ENCODE data around the gene MAGT1. TPM values are rescaled to one million over a fixed set of nuclear protein-coding genes. Genes with fewer than 3 reads are reported as not detected.
"Not testable (repeated sequence)": the region's sequence is repeated elsewhere in the genome, so short reads cannot be mapped to it uniquely, and the experiment has no call there.

MAGT1 gene
- polyA plus RNA-seq, 3 donors from 2014 or later, result 29.7 to 65.1 (median 51.4) TPM

DNA sequence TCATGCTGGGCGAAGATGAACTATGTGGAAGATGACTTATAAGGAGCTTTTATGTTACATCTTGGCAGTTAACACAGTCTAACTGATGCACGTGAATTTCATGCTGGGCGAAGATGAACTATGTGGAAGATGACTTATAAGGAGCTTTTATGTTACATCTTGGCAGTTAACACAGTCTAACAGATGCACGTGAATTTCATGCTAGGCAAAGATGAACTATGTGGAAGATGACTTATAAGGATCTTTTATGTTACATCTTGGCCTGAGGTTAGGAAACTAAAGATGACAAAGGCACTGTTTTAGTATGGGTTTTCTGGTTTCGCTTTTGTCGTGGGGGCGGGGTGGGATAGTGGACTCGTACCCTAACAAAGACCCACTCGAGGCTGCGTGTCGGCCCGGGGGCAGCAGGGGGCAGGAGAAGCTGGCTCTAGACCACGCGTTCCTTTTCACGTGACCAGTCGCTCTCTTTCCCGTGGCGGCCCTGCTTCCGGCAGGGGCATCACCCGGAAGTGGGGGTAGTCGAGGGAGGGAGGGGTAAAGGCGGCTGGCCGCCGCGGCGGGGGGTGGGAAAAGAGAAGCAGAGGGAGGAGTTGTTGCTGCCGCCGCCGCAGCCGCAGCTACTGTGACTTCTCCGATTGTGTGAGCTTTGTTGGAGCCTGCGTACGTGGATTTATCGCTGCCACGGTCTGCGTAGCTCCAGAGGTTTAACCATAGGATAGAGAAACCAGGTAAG, 15.0 kb upstream of the MAGT1 start, which contains the start of gene ATP7A:
Gene ATP7A, plus strand, starts transcription at position 586 of the 733 bp plus-strand sequence. CDS start 60,949 bp downstream, outside the sequence.
- Mint-ChIP-seq H3K9me3 (no peaks in the 10 kb centered on the region), H3K4me1 (peaks cover 25 to 38% of the 10 kb centered on the region in 2 donors), H3K4me3 (peak within 1 kb of the TSS; percentile 93 to 99 (median 94)), H3K27me3 (ENCODE audit: low read depth in 3 of 3) (peaks cover 0 to 8% (median 5%) of the 10 kb centered on the region in 3 donors), H3K27ac (peak within 1 kb of the TSS; percentile 94 to 100 (median 96)), H3K36me3 (no peaks in the 10 kb centered on the region)
- DNase-seq, result peak; percentile 88 to 92 (median 89)

DNA sequence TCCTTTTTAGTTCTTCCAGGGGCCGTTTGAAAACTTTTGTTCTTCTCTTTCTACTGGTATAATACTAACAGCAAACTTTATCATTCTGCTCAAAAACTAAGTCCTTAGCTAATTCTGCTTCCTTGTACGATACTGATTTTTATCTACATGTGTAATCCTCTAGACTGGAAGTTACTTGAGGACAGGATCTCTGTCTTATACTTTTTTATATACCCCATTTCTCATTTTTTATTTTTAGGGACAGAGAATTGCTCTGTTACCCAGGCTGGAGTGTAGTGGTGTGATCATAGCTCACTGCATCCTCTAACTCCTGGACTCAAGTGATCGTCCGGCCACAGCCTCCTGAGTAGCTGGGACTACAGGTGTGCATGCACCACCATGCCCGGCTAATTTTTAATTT, 6.3 kb upstream of the MAGT1 start:
- H3K4me3 Mint-ChIP-seq, result peak overlapping the region in 4 of 5 donors; percentile 36 to 68 (median 61)
- no peak for DNase-seq
- peaks cover 0 to 7% (median 5%) of the 10 kb centered on the region in 3 donors for H3K27me3 Mint-ChIP-seq (ENCODE audit: low read depth in 3 of 3)
- H3K27ac Mint-ChIP-seq, result peak overlapping the region; percentile 29 to 98 (median 58)
- no peaks in the 10 kb centered on the region for H3K9me3 Mint-ChIP-seq
- H3K4me1 Mint-ChIP-seq, result peaks cover 23 to 27% of the 10 kb centered on the region in 2 donors
- H3K36me3 Mint-ChIP-seq, result peaks cover 0 to 11% (median 4%) of the 10 kb centered on the region in 3 donors

DNA sequence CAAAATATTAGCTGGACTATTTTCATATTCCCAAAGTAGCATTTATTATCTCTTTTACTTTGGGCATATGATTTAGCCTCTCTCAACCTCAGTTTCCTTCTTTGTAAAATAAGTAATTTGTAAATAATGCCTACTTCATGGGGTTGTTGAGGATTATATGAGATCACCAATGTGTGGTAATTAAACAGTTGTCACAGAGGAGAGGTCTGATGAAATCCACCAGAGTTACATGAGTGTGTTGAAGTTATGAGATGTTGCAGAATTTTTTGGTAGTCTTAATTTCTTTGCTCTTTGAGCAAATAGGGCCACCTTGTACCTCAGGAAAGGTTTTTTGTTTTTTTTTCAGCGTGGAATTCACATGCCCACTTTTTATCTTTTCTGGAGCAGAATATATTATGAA, 5.5 kb upstream of the MAGT1 start:
- DNase-seq, result no peak
- H3K27ac Mint-ChIP-seq, result peak overlapping the region; percentile 23 to 98 (median 94)
- peaks cover under 1 to 12% (median 6%) of the 10 kb centered on the region in 3 donors for H3K27me3 Mint-ChIP-seq (ENCODE audit: low read depth in 3 of 3)
- H3K9me3 Mint-ChIP-seq, result no peaks in the 10 kb centered on the region
- H3K4me3 Mint-ChIP-seq, result peak overlapping the region; percentile 86 to 97 (median 91)
- H3K4me1 Mint-ChIP-seq, result peaks cover 24 to 29% of the 10 kb centered on the region in 2 donors
- peaks cover 0 to 11% (median 4%) of the 10 kb centered on the region in 3 donors for H3K36me3 Mint-ChIP-seq

DNA sequence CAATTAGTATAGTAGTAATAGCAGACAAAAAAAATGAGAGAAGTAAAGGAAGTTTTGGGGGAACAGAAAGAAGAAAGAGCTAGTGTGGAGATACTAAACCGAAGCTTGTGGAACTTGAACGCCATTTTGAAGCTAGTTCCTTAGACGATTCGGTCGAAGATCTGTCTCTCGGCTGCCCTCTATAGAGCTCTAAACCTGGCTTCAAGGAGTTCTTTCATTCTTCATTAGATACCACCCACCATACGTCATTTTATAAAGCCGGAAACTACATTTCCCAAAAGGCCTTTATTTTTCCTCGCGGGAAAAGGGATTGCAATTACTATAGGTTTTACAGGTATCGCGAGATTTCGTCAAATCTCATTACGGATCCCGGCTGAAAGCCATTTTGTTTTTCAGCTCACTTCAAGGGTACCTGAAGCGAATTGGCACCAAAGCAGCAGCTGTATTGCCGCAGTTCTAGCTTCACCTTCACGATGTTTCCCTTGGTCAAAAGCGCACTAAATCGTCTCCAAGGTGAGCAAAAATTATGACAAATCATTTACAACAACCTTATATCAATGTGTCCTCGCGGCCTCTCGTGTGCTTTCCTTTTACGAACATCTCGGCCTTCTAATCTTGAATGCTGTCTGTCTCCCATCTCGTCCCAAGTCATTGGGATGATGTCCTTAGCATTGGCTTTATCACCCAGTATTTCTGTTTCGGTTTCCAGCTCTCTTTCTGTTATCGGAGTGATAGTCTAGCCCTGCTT, 4.0 kb upstream of the MAGT1 start, which contains the start of gene COX7B:
Gene COX7B, plus strand, starts transcription at position 388 of the 748 bp plus-strand sequence. Its CDS starts 86 bp downstream, at position 474.
- Mint-ChIP-seq H3K27ac (peak within 1 kb of the TSS; percentile 91 to 98 (median 96)), H3K4me3 (peak within 1 kb of the TSS; percentile 86 to 97 (median 91)), H3K36me3 (peaks cover 0 to 8% (median 4%) of the 10 kb centered on the region in 3 donors), H3K9me3 (no peaks in the 10 kb centered on the region), H3K27me3 (ENCODE audit: low read depth in 3 of 3) (peaks cover 3 to 22% (median 13%) of the 10 kb centered on the region in 3 donors), H3K4me1 (peaks cover 29 to 42% of the 10 kb centered on the region in 2 donors)
- DNase-seq, result peak; percentile 85 to 90 (median 88)

- peaks cover 0 to 8% (median 0%) of the 10 kb centered on the region in 3 donors for H3K36me3 Mint-ChIP-seq
- peak overlapping the region in 4 of 5 donors; percentile 91 to 98 (median 94) for H3K4me3 Mint-ChIP-seq
- H3K9me3 Mint-ChIP-seq, result no peaks in the 10 kb centered on the region
- peak overlapping the region; percentile 97 to 100 (median 99) for H3K27ac Mint-ChIP-seq
- DNase-seq, result no peak
- peaks cover 3 to 16% (median 9%) of the 10 kb centered on the region in 3 donors for H3K27me3 Mint-ChIP-seq (ENCODE audit: low read depth in 3 of 3)
- H3K4me1 Mint-ChIP-seq, result peaks cover 24 to 49% of the 10 kb centered on the region in 2 donors
Measured at GRCh38 chrX:77893713-77894112, 1.5 kb downstream of the MAGT1 start.

- H3K27me3 Mint-ChIP-seq (ENCODE audit: low read depth in 3 of 3), result peaks cover 3 to 18% (median 9%) of the 10 kb centered on the region in 3 donors
- peak overlapping the region in 4 of 5 donors; percentile 1 to 56 (median 13) for H3K4me3 Mint-ChIP-seq
- H3K9me3 Mint-ChIP-seq, result no peaks in the 10 kb centered on the region
- H3K4me1 Mint-ChIP-seq, result peaks cover 24 to 49% of the 10 kb centered on the region in 2 donors
- H3K27ac Mint-ChIP-seq, result peak overlapping the region in 5 of 6 donors; percentile 34 to 99 (median 68)
- H3K36me3 Mint-ChIP-seq, result peaks cover 0 to 8% (median 0%) of the 10 kb centered on the region in 3 donors
- DNase-seq, result no peak
Measured at GRCh38 chrX:77892887-77893286, 2.3 kb downstream of the MAGT1 start.

GRCh38 chrX:77881418-77881817, 13.8 kb downstream of the MAGT1 start:
- H3K36me3 Mint-ChIP-seq; DNase-seq; H3K27me3 Mint-ChIP-seq (ENCODE audit: low read depth in 3 of 3); H3K4me1 Mint-ChIP-seq; H3K9me3 Mint-ChIP-seq; H3K4me3 Mint-ChIP-seq: not testable (repeated sequence)
- H3K27ac Mint-ChIP-seq, result peak overlapping the region in 1 of 6 donors; percentile 7

- Mint-ChIP-seq H3K4me3 (no peak overlapping the region), H3K27me3 (ENCODE audit: low read depth in 3 of 3) (peaks cover 0 to 2% (median 0%) of the 10 kb centered on the region in 3 donors), H3K27ac (no peak overlapping the region), H3K9me3 (no peaks in the 10 kb centered on the region), H3K36me3 (peaks cover 0 to 14% (median 7%) of the 10 kb centered on the region in 3 donors), H3K4me1 (peaks cover 2 to 18% of the 10 kb centered on the region in 2 donors)
- DNase-seq, result no peak
Measured at GRCh38 chrX:77875372-77875771, 19.9 kb downstream of the MAGT1 start.

DNA sequence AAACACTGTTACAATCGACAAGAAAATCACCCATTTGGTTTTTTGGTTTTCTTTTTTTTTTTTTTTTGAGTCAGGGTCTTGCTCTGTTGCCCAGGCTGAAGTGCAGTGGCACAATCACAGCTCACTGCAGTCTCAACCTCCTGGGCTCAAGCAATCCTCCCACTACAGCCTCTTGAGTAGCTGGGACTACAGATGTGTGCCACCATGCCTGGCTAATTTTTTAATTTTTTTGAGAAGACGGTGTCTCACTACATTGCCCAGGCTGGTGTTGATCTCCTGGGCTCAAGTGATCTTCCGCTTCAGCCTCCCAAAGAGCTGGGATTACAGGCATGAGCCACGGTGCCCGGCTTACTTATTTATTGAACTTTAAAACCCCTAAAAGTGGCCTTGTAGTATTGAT, 63.7 kb downstream of the MAGT1 start:
- not testable (repeated sequence) for H3K4me1 Mint-ChIP-seq; H3K36me3 Mint-ChIP-seq; H3K9me3 Mint-ChIP-seq; H3K4me3 Mint-ChIP-seq; H3K27me3 Mint-ChIP-seq (ENCODE audit: low read depth in 3 of 3); DNase-seq; H3K27ac Mint-ChIP-seq

DNA sequence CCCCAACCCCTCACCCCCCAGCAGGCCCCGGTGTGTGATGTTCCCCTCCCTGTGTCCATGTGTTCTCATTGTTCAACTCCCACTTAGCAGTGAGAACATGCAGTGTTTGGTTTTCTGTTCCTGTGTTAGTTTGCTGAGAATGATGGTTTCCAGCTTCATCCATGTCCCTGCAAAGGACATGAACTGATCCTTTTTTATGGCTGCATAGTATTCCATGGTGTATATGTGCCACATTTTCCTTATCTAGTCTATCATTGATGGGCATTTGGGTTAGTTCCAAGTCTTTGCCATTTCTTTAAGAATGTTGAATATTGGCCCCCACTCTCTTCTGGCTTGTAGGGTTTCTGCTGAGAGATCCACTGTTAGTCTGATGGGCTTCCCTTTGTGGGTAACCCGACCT, 73.2 kb downstream of the MAGT1 start:
- not testable (repeated sequence) for H3K4me1 Mint-ChIP-seq; H3K27me3 Mint-ChIP-seq (ENCODE audit: low read depth in 3 of 3); H3K4me3 Mint-ChIP-seq; H3K9me3 Mint-ChIP-seq; DNase-seq
- Mint-ChIP-seq H3K36me3 (peaks cover 4 to 22% (median 15%) of the 10 kb centered on the region in 3 donors), H3K27ac (peak overlapping the region in 1 of 6 donors; percentile 31)

DNA sequence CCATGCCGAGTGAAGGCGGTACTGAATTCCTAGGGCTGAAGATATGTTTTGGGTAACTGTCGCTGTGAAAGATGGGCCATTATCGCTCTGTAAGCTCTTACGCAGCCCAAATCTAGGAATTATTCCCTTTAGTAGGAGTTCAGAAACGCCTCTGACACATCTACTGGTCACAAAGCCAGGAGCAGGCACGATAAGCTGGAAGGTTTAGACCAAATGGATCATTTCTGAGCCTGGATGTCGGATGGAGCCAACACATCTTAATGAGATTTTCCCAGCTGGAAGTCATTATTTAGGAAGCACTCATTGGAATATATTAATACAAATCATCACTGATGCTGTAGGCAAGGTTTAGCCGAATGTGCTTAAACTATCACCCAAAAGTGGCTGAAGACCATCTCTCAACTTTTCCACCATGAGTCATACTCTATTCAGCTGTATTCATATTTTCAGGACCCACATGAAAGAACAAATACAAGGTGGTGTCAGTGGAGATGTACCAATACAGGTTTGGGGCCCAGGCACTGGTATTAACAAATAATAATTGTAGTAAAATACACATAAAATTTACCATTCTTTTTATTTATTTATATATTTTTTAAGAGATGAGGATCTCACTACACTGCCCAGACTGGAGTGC, 75.0 kb downstream of the MAGT1 start:
- H3K36me3 Mint-ChIP-seq, result peaks cover 4 to 16% (median 13%) of the 10 kb centered on the region in 3 donors
- no peak for DNase-seq
- H3K27me3 Mint-ChIP-seq (ENCODE audit: low read depth in 3 of 3), result peaks cover 0 to 2% (median 2%) of the 10 kb centered on the region in 3 donors
- peaks cover 0 to 7% (median 0%) of the 10 kb centered on the region in 6 donors for H3K9me3 Mint-ChIP-seq
- no peak overlapping the region for H3K27ac Mint-ChIP-seq
- no peaks in the 10 kb centered on the region for H3K4me1 Mint-ChIP-seq
- H3K4me3 Mint-ChIP-seq, result no peak overlapping the region

DNA sequence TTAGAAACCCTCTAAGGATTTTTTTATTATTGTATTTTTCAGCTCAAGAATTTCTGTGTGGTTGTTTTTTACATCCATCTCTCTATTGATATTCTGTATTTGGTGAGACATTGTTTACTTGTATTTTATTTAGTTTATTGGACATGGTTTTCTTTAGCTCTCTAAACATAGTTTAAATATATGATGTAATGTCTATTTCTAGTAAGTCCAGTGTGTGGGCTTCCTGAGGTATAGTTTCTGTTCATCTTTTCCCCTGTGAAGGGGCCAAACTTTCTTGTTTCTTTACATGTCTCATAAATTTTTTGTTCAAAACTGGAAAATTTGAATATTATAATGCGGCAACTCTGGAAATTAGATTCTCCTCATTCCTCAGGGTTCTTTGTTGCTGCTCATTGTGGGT, 81.0 kb downstream of the MAGT1 start:
- no peak for DNase-seq
- H3K4me3 Mint-ChIP-seq, result no peak overlapping the region
- peaks cover 0 to 4% (median 2%) of the 10 kb centered on the region in 3 donors for H3K27me3 Mint-ChIP-seq (ENCODE audit: low read depth in 3 of 3)
- H3K36me3 Mint-ChIP-seq, result no peaks in the 10 kb centered on the region
- peaks cover 0 to 4% (median 0%) of the 10 kb centered on the region in 6 donors for H3K9me3 Mint-ChIP-seq
- no peaks in the 10 kb centered on the region for H3K4me1 Mint-ChIP-seq
- no peak overlapping the region for H3K27ac Mint-ChIP-seq

DNA sequence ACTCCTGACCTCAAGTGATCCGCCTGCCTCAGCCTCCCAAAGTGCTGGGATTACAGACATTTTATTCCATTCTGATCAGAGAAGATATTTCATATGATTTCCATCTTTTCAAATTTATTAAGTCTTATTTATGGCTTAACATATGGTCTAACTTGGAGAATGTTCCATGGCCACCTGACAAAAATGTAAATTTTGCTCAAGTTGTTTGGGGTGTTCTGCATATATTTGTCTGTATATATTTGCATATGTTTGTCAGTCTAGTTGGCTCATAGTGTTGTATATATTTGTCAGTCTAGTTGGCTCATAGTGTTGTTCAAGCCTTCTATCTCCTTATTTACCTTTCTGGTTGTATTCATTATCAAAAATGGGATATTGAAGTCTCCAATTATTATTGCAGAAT, 93.0 kb downstream of the MAGT1 start:
- H3K27me3 Mint-ChIP-seq (ENCODE audit: low read depth in 3 of 3), result no peaks in the 10 kb centered on the region
- H3K27ac Mint-ChIP-seq, result no peak overlapping the region
- H3K9me3 Mint-ChIP-seq, result no peaks in the 10 kb centered on the region
- DNase-seq, result no peak
- H3K4me1 Mint-ChIP-seq, result no peaks in the 10 kb centered on the region
- H3K36me3 Mint-ChIP-seq, result no peaks in the 10 kb centered on the region
- no peak overlapping the region for H3K4me3 Mint-ChIP-seq
